ENCODE results near the gene ADAMTS12. TPM values are rescaled to one million over a fixed set of nuclear protein-coding genes. Genes with fewer than 3 reads are reported as not detected.

ADAMTS12 gene
- total RNA-seq, 1 experiment from 2014 or later = 0.15 TPM

DNA sequence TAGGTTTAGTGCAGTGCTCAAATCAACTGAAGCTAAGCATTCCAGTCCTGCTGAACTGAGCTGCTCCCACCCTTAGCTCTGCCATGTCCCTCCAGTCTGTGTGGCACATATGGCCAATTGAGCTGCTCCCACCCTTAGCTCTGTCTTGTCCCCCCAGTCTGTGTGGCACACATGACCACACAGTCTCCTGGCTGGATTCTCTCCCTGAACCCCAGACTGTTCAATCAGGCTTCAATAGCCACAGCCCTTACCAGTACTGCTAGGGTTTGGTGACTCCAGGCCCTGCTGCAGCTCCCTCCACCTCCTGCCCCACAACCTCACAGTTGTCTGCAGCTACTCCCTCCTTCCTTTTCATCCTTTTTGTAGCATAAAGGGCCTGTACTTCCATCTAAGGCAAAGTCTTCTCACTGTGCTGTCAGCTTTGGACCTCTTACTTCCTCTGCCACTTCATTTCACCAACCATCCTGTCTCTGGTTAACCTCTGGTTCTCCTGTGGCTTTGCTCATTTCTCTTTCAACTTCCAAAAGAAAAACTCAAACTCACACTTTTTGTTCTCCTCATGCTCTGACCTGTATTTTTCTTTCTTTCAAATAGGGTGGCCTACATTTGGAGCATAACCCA, 50.8 kb downstream of the ADAMTS12 start:
- in situ Hi-C loops (cut with HindIII; ENCODE audit: low pct_unique_long_range_greater_than_20kb, low sequenced_read_pairs) = no loop called here
- POLR2A ChIA-PET = no interaction called here

DNA sequence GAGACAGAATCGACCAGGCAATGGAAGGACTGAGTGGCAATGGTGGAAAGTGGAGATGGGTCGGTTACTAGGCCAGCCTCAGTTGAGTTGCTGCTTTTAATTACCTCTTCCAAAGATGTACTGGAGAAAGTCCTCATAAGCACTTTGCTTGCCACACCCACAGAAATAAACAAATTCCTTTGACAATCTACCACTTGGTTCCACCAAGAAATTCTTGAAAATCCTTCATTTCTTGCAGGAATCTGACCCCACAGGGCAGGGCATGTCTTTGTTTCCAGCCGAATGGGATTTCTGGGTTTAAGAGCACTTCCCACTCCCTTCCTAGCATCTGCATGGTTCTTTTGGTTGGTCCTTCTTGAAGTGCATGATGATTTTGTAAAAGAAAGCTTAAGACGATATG, 54.5 kb downstream of the ADAMTS12 start:
- Histone ChIP-seq H3K27me3 (ENCODE audit: control insufficient read depth, insufficient read depth, low read length) (no peaks in the 10 kb centered on the region), H3K4me1 (ENCODE audit: control insufficient read depth, insufficient read depth, low read length) (no peaks in the 10 kb centered on the region), H3K9me3 (ENCODE audit: control insufficient read depth, insufficient read depth, low read depth, low read length) (no peaks in the 10 kb centered on the region), H3K4me3 (ENCODE audit: low read depth in 2 of 2, low read length in 2 of 2) (no peak overlapping the region), H3K27ac (ENCODE audit: low read length) (no peak overlapping the region), H3K36me3 (ENCODE audit: control insufficient read depth, insufficient read depth, low read length) (no peaks in the 10 kb centered on the region)
- intact Hi-C loops (cut with micrococcal nuclease; ENCODE audit: unreplicated experiment) = no loop called here
- no peak for TF ChIP-seq POLR2AphosphoS5 (IDR thresholded peaks at IDR 0.05; ENCODE audit: low read depth, low read length)
- TF ChIP-seq, protein P1, sequence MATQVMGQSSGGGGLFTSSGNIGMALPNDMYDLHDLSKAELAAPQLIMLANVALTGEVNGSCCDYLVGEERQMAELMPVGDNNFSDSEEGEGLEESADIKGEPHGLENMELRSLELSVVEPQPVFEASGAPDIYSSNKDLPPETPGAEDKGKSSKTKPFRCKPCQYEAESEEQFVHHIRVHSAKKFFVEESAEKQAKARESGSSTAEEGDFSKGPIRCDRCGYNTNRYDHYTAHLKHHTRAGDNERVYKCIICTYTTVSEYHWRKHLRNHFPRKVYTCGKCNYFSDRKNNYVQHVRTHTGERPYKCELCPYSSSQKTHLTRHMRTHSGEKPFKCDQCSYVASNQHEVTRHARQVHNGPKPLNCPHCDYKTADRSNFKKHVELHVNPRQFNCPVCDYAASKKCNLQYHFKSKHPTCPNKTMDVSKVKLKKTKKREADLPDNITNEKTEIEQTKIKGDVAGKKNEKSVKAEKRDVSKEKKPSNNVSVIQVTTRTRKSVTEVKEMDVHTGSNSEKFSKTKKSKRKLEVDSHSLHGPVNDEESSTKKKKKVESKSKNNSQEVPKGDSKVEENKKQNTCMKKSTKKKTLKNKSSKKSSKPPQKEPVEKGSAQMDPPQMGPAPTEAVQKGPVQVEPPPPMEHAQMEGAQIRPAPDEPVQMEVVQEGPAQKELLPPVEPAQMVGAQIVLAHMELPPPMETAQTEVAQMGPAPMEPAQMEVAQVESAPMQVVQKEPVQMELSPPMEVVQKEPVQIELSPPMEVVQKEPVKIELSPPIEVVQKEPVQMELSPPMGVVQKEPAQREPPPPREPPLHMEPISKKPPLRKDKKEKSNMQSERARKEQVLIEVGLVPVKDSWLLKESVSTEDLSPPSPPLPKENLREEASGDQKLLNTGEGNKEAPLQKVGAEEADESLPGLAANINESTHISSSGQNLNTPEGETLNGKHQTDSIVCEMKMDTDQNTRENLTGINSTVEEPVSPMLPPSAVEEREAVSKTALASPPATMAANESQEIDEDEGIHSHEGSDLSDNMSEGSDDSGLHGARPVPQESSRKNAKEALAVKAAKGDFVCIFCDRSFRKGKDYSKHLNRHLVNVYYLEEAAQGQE (IDR thresholded peaks at IDR 0.05; ENCODE audit: insufficient read depth in 1 of 2, low read depth in 2 of 2, low read length in 1 of 2) = no peak
- TF ChIP-seq, protein P2, sequence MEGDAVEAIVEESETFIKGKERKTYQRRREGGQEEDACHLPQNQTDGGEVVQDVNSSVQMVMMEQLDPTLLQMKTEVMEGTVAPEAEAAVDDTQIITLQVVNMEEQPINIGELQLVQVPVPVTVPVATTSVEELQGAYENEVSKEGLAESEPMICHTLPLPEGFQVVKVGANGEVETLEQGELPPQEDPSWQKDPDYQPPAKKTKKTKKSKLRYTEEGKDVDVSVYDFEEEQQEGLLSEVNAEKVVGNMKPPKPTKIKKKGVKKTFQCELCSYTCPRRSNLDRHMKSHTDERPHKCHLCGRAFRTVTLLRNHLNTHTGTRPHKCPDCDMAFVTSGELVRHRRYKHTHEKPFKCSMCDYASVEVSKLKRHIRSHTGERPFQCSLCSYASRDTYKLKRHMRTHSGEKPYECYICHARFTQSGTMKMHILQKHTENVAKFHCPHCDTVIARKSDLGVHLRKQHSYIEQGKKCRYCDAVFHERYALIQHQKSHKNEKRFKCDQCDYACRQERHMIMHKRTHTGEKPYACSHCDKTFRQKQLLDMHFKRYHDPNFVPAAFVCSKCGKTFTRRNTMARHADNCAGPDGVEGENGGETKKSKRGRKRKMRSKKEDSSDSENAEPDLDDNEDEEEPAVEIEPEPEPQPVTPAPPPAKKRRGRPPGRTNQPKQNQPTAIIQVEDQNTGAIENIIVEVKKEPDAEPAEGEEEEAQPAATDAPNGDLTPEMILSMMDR (IDR thresholded peaks at IDR 0.05) = no peak
- TF ChIP-seq TCF7L2 (IDR thresholded peaks at IDR 0.05; ENCODE audit: low read depth, low read length) = no peak
- TF ChIP-seq SIN3A (IDR thresholded peaks at IDR 0.05; ENCODE audit: borderline replicate concordance, insufficient read depth, low read depth, low read length) = no peak
- BruUV-seq (replicated peaks) = no TSS peak
- ATAC-seq (no peak), DNase-seq (ENCODE audit: low read depth, low spot score) (no peak)
- in situ Hi-C loops (cut with HindIII; ENCODE audit: low pct_unique_long_range_greater_than_20kb, low sequenced_read_pairs) = no loop called here
- POLR2A ChIA-PET = no interaction called here
- CTCF ChIA-PET = no interaction called here

More for the DNA sequence above, 50.8 kb downstream of the ADAMTS12 start:
- DNase-seq (ENCODE audit: low read depth, low spot score) = no peak
- H3K36me3 ChIP-seq (ENCODE audit: control insufficient read depth, insufficient read depth, low read length) = no peaks in the 10 kb centered on the region
- CTCF ChIA-PET = no interaction called here
- no peak overlapping the region for H3K27ac ChIP-seq (ENCODE audit: low read length)
- H3K4me1 ChIP-seq (ENCODE audit: control insufficient read depth, insufficient read depth, low read length) = no peaks in the 10 kb centered on the region
- no TSS peak for BruUV-seq (replicated peaks)
- H3K27me3 ChIP-seq (ENCODE audit: control insufficient read depth, insufficient read depth, low read length) = no peaks in the 10 kb centered on the region
- H3K9me3 ChIP-seq (ENCODE audit: control insufficient read depth, insufficient read depth, low read depth, low read length) = no peaks in the 10 kb centered on the region
- no peak overlapping the region for H3K4me3 ChIP-seq (ENCODE audit: low read depth in 2 of 2, low read length in 2 of 2)
- intact Hi-C loops (cut with micrococcal nuclease; ENCODE audit: unreplicated experiment) = no loop called here
- TF ChIP-seq TCF7L2 (IDR thresholded peaks at IDR 0.05; ENCODE audit: low read depth, low read length) = no peak
- TF ChIP-seq POLR2AphosphoS5 (IDR thresholded peaks at IDR 0.05; ENCODE audit: low read depth, low read length) = no peak
- ATAC-seq = no peak

DNA sequence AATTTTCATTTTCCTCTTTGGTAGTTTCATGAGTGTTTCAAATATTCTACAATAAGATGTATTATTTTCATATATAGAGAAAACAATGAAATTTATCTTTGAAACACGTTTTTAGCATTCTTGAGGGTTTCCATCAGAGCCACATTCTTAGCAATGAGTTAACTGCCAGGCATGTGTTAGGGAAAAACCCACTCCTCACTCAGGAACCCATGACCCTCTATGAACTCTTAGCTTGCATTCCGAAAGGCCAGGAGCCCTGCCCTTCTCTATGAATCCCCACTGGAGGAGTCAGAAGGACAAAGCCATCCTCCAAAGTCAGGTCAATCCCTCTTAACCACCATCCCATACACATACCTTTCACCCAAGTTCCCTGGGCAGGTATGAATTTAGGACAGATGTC, 57.5 kb downstream of the ADAMTS12 start:
- no TSS peak for BruUV-seq (replicated peaks)
- H3K27me3 ChIP-seq (ENCODE audit: control insufficient read depth, insufficient read depth, low read length) = no peaks in the 10 kb centered on the region; the same call in 1 of the 2 replicates
- no peaks in the 10 kb centered on the region for H3K9me3 ChIP-seq (ENCODE audit: control insufficient read depth, insufficient read depth, low read depth, low read length)
- TF ChIP-seq POLR2AphosphoS5 (IDR thresholded peaks at IDR 0.05; ENCODE audit: low read depth, low read length) (no peak), SIN3A (IDR thresholded peaks at IDR 0.05; ENCODE audit: borderline replicate concordance, insufficient read depth, low read depth, low read length) (no peak), TCF7L2 (IDR thresholded peaks at IDR 0.05; ENCODE audit: low read depth, low read length) (no peak)
- TF ChIP-seq, protein P1 (IDR thresholded peaks at IDR 0.05; ENCODE audit: insufficient read depth in 1 of 2, low read depth in 2 of 2, low read length in 1 of 2) = no peak
- TF ChIP-seq, protein P2 (IDR thresholded peaks at IDR 0.05) = no peak
- intact Hi-C loops (cut with micrococcal nuclease; ENCODE audit: unreplicated experiment) = no loop called here
- H3K4me1 ChIP-seq (ENCODE audit: control insufficient read depth, insufficient read depth, low read length) = no peaks in the 10 kb centered on the region
- H3K4me3 ChIP-seq (ENCODE audit: low read depth in 2 of 2, low read length in 2 of 2) = no peak overlapping the region
- ChIA-PET CTCF (no interaction called here), POLR2A (no interaction called here)
- DNase-seq (ENCODE audit: low read depth, low spot score) = no peak
- in situ Hi-C loops (cut with HindIII; ENCODE audit: low pct_unique_long_range_greater_than_20kb, low sequenced_read_pairs) = no loop called here
- H3K27ac ChIP-seq (ENCODE audit: low read length) = no peak overlapping the region
- ATAC-seq = no peak
- H3K36me3 ChIP-seq (ENCODE audit: control insufficient read depth, insufficient read depth, low read length) = no peaks in the 10 kb centered on the region
